GM21367 (cell line): ENCODE results near the gene PRRX1.

Experiments
- ATAC-seq: cut with Tn5 transposase; IDR thresholded peaks from one replicate; pipeline ENCODE4 v1.9.1; 2021; ENCODE audit not compliant: unreplicated experiment

The PRRX1 gene

GRCh38 chr1:170716835-170717429, 53.0 kb downstream of the PRRX1 start:
- no peak for ATAC-seq

GRCh38 chr1:170720661-170721060, 56.7 kb downstream of the PRRX1 start:
- ATAC-seq = no peak

GRCh38 chr1:170721621-170722020, 57.7 kb downstream of the PRRX1 start:
- ATAC-seq = no peak

GRCh38 chr1:170723518-170723917, 59.6 kb downstream of the PRRX1 start:
- ATAC-seq = no peak

GRCh38 chr1:170725326-170725725, 61.4 kb downstream of the PRRX1 start:
- no peak for ATAC-seq

- ATAC-seq = no peak
These were observed 64.0 kb downstream of the PRRX1 start for GRCh38 chr1:170727963-170728362.

GRCh38 chr1:170729225-170730002, 65.5 kb downstream of the PRRX1 start:
- ATAC-seq = no peak

- ATAC-seq = no peak
These were observed 66.1 kb downstream of the PRRX1 start for GRCh38 chr1:170730014-170730413.

- ATAC-seq = no peak
These were observed 66.5 kb downstream of the PRRX1 start for GRCh38 chr1:170730438-170730837.

GRCh38 chr1:170731566-170732251, 67.8 kb downstream of the PRRX1 start:
- no peak for ATAC-seq

- ATAC-seq = no peak
These were observed 68.3 kb downstream of the PRRX1 start for GRCh38 chr1:170732252-170732588.

GRCh38 chr1:170734412-170735175, 70.7 kb downstream of the PRRX1 start:
- ATAC-seq = no peak

GRCh38 chr1:170735366-170736263, 71.7 kb downstream of the PRRX1 start:
- no peak for ATAC-seq

- no peak for ATAC-seq
These were observed 75.9 kb downstream of the PRRX1 start for GRCh38 chr1:170739803-170740202.

- no peak for ATAC-seq
These were observed 77.7 kb downstream of the PRRX1 start for GRCh38 chr1:170741678-170742077.

- ATAC-seq = no peak
These were observed 78.7 kb downstream of the PRRX1 start for GRCh38 chr1:170742600-170742999.

GRCh38 chr1:170743083-170743482, 79.2 kb downstream of the PRRX1 start:
- ATAC-seq = no peak

GRCh38 chr1:170749549-170749948, 85.6 kb downstream of the PRRX1 start:
- ATAC-seq = no peak

- no peak for ATAC-seq
These were observed 86.0 kb downstream of the PRRX1 start for GRCh38 chr1:170749959-170750358.

GRCh38 chr1:170755795-170756194, 91.9 kb downstream of the PRRX1 start:
- ATAC-seq = no peak
